ENCODE data around the gene SET.

The SET gene

DNA sequence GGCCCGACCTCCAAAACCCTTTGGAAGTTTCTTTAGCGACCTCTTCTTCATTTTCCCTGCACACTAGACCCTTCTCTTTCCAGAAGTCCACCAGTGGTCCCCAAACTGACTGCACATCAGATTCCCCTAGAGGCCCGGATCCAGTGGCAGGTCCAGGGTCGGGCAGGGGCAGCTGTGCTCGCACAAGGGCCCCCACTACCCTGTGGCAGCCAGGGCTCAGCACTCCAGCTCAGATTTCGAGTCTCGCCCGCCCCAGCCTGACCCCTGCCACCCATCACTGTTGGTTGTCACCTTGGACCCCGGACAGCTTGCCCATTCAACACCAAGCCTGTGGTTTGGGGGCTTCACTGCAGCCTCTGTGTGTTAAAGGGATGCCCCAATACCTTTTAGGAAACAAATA, 42.7 kb downstream of the SET start:
- no peak for DNase-seq

DNA sequence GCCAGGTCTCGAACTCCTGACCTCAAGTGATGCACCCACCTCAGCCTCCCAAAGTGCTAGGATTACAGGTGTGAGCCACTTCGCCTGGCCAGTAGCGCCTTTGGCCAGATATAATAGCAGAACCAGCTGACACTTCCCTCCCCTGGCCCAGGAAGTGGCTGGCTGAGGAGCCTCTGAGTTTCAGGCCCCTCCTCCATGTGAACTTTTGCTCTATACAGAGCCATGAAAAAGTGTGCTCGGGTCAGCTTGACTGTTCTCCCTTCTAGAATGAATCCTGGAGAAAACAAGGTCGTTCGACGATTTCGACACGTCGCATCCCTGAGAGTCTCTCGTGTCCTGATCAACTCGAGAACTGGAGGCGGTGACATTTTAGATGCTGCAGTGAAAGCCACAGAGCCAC, 43.6 kb downstream of the SET start:
- DNase-seq, result no peak

DNA sequence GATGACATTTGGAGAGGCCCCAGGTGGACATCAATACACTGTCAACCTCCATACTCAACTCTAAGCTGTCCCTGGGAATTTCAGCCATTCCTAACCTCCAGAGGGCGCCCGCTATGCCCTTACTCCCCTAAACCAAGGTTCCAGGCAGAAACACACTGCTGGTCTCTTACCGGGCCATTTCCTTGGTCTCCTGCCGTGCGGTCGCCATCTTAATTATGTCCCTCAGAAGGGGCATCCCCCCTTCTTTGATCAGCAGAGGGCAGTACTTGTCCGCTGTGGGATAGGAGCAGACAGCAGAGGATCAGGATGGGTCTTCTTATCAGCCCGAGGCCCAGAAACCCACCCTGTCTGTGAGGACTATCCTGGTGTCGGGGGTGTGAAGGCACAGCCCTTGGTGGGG, 44.2 kb downstream of the SET start:
- DNase-seq, result no peak

DNA sequence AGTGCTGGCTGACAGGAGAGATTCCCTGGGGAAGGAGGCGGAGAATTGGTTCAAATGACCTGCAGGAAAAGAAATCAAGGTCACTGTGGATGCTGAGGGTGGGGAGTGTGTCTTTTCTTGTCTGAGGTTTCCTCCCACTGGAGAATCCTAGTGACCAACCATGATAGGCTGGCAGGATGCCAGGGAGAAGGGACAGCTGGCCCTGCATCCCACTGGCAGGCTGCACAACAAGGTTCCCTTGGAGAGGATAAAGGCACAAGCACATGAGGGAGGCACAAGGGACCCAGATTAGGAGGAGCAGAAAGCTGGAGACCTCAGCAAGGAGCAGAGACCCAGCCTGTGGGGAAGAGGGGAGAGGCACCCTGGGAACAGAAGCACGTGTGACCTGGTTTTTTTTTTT, 46.4 kb downstream of the SET start:
- DNase-seq, result no peak

DNA sequence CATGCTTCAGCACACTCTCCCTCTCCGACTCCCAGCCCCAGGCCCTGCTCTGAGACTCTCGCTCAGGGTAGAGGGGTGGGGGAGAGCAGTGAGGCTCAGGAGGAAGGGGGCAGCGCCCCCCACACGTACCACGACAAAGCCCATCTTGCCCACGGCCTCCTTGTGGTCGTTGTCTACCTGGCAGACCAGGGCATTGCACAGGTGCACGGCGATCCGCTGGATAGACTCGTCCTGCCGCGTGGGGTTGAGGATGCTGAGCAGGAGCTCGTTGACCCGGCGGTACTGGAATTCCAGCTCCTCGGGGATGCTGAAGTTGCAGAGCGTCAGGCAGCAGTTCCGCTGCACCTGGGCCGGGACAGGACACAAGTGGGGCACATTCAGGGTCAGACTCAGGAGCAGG, 53.4 kb downstream of the SET start:
- DNase-seq, result no peak

DNA sequence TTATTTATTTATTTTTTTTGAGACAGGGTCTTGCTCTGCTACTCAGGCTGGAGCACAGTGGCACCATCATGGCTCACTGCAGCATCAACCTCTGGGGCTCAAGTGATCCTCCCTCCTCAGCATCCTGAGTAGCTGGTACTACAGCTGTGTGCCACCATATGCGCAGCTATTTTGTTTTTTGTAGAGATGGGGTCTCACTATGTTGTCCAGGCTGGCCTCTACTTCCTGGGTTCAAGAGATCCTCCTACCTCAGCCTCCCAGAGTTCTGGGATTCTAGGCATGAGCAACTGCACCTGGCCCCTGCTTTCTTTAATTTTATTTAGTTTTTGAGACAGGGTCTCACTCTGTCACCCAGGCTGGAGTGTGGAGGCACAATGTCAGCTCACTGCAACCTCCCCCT, 54.4 kb downstream of the SET start:
- no peak for DNase-seq
